ENCODE data around the gene FGD2.

Gene FGD2

DNA sequence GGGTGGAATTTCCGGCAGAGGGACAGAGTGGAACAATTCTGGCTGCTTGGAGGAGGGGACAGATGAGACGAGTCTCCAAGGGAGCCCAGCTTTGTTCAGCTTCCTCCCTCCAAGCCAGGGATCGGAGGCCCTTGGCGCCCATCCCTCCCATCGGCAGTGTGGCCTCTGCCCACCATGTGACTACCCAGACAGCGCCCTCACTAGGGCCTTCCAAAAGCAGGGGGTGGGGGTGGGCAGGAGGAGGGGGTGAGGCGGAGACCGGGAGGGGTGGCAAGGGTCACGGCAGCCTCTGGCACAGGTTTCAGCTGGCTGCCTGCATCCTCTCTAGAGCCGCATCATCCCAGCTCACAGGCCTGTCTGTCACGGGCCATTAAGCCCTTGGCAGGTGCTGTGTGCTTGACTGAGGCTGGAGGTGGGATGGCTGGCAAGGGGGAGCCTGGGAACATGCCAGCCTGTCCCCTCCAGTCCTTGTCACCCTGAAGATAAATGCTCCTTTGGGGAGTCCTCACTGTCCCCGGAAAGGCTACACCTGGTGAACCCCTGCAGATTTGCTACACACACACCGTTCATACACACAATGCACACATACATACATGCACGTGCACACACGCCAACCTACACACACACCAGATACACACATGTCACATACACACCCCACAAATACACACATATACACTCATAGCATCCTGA, 6.2 kb upstream of the FGD2 start:
- H3K4me3 ChIP-seq (ENCODE audit: low read depth, low read length), result no peak overlapping the region
- TF ChIP-seq, protein P1, sequence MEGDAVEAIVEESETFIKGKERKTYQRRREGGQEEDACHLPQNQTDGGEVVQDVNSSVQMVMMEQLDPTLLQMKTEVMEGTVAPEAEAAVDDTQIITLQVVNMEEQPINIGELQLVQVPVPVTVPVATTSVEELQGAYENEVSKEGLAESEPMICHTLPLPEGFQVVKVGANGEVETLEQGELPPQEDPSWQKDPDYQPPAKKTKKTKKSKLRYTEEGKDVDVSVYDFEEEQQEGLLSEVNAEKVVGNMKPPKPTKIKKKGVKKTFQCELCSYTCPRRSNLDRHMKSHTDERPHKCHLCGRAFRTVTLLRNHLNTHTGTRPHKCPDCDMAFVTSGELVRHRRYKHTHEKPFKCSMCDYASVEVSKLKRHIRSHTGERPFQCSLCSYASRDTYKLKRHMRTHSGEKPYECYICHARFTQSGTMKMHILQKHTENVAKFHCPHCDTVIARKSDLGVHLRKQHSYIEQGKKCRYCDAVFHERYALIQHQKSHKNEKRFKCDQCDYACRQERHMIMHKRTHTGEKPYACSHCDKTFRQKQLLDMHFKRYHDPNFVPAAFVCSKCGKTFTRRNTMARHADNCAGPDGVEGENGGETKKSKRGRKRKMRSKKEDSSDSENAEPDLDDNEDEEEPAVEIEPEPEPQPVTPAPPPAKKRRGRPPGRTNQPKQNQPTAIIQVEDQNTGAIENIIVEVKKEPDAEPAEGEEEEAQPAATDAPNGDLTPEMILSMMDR (IDR thresholded peaks at IDR 0.05; ENCODE audit: low read depth, low read length), result no peak

DNA sequence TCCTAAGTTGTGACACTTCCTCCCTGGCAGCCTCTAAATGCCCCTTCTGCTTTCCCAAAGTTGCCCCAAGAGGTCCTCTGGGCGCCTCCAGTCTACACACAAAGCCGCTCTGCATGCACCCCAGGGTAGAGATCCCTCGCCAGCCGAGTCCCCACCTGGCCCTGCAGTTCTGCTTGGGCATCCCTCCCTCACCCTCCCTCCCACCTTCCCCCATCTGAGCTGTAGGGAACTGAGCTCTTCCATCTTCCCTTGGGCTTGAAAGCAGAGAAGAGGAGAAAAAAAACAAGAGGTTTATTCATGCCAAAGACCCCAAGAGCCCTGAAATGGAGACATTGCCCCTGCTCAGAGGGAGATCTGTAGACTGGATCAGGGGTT, 5.7 kb upstream of the FGD2 start:
- TF ChIP-seq, protein P1 (IDR thresholded peaks at IDR 0.05; ENCODE audit: low read depth, low read length), result no peak
- no peak overlapping the region for H3K4me3 ChIP-seq (ENCODE audit: low read depth, low read length)

DNA sequence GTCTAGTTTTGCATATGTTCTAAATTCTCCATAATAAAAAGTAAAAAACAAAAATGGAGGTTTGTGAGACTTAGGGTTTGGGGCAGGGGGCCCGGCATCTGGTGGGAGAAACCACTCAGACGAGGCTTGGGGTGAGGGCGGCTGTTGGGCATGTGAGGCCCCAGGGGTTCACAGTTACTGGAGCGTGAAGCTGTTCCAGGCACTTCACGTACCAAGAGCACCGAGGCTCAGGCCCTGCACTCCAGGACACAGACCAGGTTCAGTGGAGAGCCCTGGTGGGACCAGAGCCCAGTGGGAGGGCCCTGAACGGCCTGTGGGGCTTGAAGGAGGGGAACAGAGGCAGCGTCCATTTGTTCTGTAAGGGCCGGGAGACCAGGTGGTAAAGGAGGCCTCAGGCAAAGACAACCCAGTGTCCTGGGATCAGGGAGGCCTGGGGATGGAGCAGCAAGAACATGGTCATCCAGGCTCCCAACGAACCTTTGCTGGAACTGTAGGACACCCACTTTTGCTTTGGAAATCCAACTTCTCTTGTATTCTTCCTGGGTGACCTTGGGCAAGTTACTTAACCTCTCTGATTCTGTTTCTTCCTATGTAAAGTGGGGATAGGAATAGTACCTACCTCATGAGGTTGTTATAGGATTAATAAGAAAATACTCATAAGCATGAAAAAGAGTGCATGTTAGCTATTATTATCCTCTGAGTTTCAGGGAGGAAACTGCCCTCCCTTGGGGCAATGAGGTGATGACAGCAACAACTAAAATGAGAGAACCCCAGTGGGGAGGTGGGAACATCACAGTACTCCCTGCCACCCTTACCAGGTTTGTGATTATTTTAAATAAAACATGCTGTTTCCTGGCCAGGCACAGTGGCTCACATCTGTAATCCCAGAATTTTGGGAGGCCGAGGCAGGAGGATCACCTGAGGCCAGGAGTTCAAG, 1.1 kb upstream of the FGD2 start:
- TF ChIP-seq, protein P1 (IDR thresholded peaks at IDR 0.05; ENCODE audit: low read depth, low read length), result no peak
- H3K4me3 ChIP-seq (ENCODE audit: low read depth, low read length), result no peak overlapping the region

DNA sequence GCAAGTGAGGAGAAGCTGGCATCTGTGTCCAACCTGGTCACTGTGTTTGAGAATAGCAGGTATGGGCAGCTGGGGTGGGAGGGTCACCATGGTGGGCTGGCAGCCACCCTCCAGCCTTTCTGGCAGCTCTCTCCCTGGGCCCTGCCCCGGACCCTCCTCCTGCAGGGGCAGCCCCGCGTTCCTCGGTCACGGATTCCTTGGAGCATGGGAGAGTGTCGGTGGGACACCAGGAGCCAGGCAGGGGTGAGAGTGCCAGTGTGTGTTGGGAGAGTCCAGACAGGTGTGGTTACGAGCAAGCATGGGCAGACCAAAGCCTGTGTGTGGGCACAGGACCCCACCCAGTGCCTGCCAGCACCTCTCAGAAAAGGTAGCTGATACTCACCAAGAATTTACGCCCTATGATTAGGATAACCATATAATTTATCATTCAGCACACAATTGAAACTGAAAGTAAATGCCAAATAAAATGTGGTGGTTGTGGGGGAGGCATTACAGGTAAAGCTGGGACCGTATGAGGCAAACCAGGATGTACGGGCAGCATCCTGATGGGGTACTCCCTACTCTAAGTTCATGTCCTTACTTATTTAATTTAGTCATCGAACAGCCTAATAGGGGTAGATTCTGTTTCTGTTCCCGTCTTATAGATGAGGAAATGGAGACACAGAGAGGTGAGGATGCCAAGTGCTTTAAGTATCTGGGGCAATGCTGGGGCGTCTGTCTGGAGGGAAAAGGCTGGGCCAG, 542 bp downstream of the FGD2 start:
- TF ChIP-seq, protein P1 (IDR thresholded peaks at IDR 0.05; ENCODE audit: low read depth, low read length), result no peak
- H3K4me3 ChIP-seq (ENCODE audit: low read depth, low read length), result no peak overlapping the region

DNA sequence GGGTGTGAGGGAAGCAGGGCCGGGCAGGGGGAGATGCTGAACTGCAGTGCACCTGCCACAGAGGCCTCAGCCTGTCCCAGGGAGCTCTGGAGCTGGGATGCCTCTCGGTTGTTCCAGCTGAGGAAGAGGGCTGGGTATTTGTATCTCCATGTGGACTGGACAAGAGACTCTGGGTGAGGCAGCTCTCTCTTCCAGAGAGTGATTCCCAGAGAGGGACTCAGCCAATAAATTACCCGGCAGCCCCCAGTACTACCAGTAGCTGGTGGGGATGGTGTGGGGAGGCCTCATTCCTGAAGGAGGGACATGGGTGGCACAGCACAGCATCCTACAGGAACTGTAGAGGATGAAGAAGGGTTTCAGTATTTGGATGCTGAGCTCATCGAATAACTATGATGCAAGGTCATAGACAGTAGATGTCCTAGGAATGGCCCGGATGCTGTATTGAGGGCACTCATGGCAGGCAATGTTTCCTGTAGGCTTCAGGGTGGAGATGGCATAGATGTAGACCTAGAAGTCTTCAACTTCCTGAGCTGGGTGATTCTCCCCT, 1.4 kb downstream of the FGD2 start:
- TF ChIP-seq, protein P1 (IDR thresholded peaks at IDR 0.05; ENCODE audit: low read depth, low read length), result no peak
- no peak overlapping the region for H3K4me3 ChIP-seq (ENCODE audit: low read depth, low read length)

DNA sequence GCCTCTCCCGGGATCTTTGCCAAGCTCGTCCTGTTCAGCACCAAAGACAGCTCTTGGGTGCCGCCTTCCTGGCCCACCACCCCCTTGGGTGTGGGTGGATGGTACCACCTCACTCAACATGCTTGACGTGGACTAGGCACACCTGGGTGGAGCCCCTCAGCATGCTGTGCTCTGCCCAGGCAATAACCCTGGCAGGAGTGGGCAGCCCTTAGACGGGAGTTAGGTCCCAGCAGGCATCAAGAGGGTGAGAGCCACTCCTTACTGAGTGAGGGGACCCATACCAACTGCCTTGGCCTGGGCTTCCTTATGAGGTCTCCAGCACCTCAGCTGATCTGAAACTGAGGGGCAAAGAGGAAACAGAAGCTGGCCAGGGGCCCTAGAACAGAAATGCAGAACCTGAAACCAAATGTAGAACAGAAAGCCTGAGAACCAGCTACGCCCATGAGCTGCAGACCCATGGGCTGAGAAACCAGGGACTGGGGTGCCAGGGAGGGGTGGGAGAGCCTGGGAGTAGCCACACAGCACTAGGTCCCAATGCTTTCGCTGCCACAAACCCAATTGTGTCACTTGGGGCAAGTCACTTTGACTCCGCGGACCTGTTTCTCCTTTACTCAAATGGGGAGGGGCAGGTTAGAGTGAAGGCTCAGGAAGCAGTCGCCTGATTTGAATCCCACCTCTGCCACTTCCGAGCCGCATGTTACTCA, 2.0 kb downstream of the FGD2 start:
- no peak overlapping the region for H3K4me3 ChIP-seq (ENCODE audit: low read depth, low read length)
- TF ChIP-seq, protein P1 (IDR thresholded peaks at IDR 0.05; ENCODE audit: low read depth, low read length), result no peak

All from WI38 (cell line).